GM21529 (cell line): ENCODE measurements around the gene GRM1.
A peak's percentile ranks its signal among the peaks of the same experiment; 100 is the strongest.

ENCODE experiments used
- ATAC-seq: cut with Tn5 transposase; IDR thresholded peaks from one replicate; pipeline ENCODE4 v1.9.1; 2021; ENCODE audit not compliant: unreplicated experiment

Gene GRM1

DNA sequence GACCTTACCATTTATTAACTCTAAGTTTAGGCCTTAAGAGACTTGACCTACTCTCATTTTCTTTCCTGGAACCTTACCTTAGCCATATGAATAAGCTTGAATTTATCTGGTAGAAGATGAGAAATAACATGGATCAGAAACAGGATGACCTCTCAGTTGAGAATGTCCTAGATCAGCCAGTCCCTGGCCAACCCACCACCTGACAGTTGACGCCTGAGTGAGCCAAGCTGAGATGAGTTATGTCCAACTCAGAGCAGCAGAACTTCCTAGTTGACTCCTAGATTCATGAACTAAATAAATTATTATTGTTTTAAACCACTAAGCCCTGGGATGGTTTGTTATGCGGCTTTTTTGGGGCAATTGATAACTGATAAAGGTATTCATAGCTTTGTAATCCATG is 281.8 kb downstream of the GRM1 start:
- no peak for ATAC-seq

DNA sequence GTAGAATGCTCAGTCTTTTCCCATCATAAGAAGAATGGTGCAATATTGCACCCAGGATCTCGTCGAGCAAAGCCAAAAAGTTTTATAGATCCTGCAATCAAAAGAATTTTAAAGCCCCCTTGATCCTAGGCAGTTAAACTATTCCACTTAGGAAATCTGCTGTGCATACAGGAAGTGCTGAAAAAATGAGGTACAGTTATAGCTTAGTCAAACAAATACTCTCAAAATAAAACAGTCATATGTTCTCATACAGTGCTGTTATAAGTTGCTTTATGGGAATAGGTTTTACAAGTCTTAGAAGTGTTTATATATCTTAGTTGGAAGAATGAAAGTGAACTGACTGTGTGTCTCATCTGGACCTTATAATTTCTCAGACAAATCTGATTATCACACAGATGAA is 282.2 kb downstream of the GRM1 start:
- ATAC-seq, result no peak

DNA sequence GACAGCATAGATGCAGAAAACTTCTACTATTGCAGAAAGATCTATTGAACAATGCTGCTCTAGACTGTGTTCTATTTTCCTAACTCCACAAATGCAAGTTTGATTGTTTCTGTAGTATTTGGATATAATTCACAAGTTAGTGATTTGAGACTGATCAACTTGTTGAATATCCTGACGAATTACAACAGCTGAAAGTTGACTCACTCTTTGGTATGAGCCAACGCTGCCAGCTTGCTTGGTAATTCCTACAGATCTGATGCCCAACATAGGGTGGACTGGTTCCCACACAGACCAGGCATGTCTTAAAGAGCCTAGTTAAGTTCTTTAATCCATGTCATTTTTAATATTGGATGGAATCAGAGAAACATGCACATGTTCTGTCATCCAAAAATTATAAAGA is 283.7 kb downstream of the GRM1 start:
- ATAC-seq, result no peak

DNA sequence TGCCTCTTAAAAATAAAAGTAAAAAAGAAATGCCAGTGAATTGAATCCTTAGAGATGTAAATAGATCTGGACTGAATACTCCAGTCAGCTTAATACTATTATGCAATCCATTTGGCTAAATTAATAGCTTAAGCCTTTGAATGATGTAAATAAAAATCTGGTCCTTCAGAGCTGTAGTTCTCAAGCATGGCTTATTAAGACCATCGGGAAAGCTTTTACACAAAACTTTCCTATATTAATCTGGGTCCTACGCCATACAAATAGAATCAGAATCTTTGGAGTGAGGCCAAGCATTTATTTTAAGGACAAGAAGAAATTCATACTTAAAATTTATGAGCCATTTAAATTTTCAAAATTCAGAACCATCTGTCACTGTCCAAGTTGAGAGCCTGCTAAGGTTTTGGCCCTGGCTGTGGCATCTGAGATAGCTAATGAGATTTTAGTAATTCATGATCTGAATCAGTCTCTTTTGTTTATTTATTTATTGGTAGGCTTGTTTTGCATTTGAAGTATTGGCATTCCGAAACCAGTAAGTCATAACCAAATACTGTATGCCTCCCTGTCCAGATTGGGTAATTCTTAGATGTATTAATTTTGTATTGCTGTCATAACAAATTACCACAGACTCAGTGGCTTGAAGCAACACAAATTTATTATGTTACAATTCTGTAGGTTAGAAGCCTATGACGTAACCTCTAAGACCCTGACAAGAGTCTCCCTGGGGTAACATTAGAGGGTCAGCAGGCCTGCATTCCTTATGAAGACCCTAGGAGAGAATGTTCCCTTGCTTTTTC is 286.7 kb downstream of the GRM1 start:
- ATAC-seq, result no peak

DNA sequence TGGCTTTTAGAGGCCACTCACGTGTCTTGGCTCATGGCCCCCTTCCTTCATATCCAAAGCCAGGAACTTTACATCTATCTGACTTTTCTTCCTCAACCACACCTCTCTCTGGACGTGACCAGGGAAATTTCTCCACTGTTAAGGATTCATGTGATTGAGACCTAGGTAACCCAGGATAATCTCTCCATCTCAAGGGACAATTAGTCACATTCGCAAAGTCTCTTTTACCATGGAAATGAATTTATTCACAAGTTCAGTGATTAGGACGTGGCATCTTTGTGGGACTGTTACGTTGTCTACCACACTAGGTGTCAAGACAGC is 287.3 kb downstream of the GRM1 start:
- no peak for ATAC-seq

DNA sequence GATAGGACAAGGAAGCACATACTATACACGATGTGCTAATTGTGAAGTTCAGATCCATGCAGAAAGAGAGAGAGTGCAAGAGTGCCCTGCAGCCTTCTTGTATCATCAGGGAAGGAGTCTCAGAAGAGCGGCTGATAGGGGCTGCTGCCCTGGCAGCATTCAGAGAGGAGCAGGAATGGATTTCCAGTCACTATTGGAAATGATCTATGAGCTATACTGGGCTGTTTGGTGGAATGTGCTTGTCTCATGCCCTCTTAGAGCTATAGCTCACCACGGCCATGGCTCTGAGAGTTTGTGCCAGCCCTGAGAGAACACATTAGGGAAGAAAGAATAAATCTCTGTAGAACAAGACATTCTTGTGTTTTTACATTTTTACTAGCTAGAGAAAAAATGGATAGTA is 302.2 kb downstream of the GRM1 start:
- no peak for ATAC-seq

DNA sequence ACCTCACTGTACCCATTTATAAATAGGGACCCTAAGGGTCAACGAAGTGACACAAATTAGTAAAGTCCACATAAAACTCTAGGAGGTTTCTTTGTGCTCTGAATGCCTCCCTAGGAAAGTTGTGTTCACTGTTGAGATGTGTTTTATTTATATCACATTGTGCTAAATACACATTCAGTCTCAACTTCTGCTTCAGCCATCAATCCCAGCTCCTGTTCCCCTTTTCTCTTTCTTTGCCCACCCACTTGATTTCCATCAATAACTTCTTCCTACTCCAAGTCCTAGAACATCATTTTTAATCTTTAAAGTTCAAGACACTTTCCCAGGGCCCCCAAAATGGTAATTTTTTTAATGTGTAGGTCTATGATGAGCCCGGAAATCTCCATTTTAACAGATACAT is 306.5 kb downstream of the GRM1 start:
- ATAC-seq, result no peak

DNA sequence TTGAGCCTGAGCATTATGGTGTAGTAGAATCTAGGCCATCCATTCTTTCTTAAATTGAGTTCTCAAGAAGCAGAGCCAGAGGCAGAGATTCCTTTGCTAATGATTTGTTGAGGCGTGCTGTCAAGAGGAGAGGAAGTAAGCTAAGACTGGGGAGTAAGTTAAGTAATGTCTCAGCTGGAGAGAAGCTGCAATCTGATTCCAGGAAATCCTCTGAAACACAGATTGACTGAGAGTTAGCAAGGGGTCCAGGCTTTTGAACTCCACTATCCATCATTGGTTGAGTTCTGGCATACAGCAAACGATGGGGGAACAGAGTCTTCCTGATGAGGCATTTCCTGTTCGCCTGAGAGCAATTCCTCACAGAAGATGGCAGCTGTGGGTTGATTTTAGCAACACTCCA is 307.3 kb downstream of the GRM1 start:
- no peak for ATAC-seq

DNA sequence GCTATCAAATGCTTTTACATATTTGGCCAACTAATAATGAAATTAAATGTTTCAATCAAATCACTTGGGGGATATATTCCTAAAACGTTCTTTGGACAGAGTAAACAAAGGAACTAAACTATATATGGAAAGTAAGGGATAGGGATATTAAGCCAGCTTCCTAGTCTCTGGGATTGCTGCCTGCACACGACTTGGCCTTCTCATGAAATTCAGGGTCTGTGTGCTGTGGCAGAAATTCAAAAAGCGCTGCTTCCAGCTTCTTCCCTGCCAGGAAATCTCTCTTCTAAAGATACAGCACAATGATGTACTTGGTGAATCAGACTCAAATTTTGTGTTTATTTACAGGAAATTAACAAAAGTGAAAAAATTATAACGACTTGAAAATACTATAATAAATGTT is 308.5 kb downstream of the GRM1 start:
- no peak for ATAC-seq

DNA sequence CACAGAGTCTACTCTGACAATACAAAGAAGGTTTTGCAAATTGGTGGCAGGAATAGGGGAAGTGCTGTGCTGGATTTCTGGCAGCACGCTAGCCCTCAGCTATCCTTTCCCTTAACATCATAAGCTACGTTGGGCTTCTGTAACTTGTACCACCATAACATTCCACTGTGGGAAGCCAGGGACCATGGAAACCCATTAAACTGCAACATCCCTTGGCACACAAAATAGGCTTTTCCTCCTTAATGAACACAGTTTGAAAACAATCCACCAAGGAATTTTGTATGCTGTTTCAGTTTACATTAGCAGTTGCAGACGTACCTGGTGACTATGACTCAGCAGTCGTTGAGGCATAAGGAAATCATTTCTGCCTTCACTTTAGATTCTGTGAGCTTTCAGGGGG is 310.9 kb downstream of the GRM1 start:
- ATAC-seq, result no peak

DNA sequence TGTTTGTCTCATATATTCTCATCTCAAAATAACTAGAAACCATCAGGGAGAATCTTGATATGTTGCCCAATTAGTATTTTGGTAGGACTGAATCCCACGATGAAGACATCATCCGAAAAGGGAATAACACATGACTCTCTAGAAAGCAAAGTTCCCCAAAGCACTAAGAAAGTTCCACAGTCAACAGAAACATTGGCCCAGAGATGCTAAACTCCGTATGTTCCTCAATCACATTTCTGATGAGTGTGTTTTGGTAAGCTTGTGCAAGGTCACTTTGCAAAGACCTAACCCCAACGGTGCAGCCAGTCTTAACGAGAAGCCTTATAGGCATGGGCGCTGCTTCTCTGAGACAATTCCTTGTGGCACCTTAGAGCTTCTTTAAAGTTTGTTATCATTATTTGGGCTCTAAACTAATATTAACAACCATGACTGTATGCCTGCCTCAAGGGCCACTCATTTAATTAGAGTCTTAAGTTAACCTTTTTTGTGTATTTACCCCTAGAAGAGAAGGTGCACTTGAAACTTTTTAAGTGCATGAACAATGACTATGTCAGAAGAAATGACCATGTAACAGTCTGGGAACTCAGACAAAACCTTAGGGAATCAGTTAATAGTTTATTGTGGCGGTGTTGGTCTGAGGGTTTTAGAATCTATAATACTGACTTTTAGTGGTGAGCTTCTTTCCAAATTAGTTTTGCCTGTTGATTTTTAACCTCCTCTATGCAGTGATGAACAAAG is 312.8 kb downstream of the GRM1 start:
- no peak for ATAC-seq

DNA sequence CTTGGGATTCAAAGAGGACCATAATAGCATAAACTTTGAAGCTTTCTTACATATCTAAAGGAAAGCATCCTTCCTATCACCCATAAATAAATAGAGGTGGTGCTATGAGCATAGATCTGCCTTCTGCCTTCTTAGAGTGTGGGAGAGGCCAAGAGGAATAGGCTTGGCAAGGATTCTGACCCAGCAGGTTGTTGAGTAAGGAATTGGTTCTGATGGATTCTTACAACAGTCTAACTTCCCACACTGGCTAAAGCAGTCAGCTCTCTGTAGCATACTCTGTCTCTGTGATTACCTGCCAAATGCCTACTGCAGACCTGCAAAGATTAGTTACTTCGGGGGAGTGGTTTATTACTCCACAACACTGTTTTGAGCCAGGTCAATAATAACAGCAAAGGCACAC is 316.7 kb downstream of the GRM1 start:
- no peak for ATAC-seq

DNA sequence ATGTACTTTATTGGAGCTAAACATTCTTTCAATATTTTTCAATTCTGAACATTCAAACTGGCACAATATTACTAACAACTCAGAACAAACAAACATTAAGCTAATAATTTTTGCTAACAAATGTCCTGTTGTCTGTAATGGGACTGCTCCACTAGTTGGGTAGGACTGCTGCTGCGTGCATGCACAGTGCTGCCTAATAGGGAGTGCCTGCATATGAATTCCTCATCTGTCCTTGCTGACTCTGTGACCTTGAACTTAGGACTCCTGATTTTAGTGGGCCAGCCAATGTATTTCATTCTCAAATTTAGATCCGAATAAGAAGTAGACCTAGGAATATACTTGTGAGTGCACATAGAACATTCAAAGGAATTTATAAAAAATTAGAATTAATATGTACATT is 318.2 kb downstream of the GRM1 start:
- no peak for ATAC-seq

DNA sequence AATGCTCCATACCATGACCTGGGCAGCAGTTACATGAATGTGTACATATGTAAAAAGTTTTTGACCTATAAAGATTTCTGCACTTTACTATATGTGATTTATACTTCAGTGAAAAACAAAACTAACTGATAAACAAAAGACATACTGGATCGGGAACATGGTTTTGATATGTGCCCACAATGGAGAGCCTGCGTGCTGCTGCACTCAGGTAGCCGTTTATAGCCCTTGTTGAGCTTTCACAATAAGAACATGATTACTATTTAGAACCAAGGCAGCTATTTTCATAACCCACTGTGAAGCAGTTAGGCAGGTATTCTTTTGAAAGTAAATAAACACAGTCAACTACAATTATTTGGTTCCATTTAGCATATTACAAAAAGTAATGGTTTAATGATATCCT is 318.8 kb downstream of the GRM1 start:
- ATAC-seq, result no peak

DNA sequence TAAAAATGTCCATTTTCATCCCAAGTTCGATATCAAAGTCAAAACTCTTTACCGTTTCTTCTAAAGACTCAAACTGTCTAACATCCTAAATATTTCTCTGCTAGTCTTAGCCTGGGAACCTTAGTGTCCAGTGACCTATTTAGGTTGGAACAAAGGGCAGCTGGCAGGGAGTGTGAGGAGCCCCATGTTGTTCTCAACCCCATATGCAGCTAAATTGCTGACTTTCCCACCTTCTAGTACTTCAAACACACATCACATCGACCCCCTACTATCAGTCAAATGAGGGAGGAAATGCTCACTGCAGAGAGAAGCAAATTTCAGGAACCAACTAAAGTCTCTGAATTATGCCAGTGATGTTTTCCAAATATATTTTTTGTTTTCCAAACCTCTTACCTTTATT is 322.2 kb downstream of the GRM1 start:
- ATAC-seq, result no peak

DNA sequence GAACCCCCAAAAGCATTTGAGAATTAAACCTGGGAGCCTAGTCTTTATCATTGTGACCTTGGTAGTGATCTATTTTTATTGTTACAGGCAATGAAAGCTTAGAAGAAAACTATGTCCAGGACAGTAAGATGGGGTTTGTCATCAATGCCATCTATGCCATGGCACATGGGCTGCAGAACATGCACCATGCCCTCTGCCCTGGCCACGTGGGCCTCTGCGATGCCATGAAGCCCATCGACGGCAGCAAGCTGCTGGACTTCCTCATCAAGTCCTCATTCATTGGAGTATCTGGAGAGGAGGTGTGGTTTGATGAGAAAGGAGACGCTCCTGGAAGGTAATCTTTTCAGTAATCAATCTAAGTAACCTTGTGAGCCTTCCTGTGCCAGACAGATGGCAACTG is 323.3 kb downstream of the GRM1 start:
- ATAC-seq, result no peak

DNA sequence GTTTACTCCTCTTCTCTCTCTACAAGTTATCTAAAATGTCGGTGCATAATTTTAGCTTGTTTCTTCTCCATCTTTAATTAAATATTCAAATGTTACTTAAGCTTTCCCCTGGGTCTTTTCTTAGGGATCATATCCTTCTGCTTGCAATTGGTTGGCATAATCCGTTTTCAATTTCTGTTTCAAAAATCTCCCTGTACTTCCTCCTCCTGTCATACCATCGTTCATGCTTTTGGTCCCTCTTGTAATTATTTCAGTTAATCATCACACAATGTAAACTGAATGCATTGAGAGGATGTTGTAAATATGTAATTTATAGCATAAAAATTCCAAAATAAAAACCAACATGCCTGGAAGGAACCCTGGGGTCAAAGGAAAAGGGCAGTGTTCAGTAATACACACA is 325.6 kb downstream of the GRM1 start:
- ATAC-seq, result no peak

DNA sequence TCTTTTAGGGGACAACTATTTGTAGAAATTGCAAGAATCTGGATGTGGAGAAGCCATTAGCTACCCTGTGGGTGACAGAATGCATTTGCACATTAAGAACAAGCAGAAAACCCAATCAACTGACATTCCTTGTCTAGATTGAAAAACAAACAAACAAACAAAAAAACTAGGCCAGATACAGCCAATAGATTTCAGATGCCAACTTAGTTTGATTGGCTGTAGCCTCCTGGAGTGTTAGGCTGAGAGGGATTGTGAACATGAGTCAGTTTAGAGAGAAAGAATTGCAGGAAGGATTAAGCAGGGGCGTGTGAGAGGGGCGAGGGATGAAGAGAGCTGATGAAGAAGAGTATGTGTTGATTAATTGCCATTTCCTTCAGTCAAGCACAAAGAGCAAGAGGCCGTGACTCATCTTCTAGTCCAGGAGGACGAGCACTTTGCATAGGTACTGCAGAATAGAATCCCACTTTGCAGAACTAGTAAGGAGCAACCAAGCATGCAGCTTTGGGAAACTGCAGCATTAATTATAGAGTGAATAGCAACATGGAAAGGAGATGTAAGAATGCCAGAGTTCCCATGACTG is 326.7 kb downstream of the GRM1 start:
- no peak for ATAC-seq

DNA sequence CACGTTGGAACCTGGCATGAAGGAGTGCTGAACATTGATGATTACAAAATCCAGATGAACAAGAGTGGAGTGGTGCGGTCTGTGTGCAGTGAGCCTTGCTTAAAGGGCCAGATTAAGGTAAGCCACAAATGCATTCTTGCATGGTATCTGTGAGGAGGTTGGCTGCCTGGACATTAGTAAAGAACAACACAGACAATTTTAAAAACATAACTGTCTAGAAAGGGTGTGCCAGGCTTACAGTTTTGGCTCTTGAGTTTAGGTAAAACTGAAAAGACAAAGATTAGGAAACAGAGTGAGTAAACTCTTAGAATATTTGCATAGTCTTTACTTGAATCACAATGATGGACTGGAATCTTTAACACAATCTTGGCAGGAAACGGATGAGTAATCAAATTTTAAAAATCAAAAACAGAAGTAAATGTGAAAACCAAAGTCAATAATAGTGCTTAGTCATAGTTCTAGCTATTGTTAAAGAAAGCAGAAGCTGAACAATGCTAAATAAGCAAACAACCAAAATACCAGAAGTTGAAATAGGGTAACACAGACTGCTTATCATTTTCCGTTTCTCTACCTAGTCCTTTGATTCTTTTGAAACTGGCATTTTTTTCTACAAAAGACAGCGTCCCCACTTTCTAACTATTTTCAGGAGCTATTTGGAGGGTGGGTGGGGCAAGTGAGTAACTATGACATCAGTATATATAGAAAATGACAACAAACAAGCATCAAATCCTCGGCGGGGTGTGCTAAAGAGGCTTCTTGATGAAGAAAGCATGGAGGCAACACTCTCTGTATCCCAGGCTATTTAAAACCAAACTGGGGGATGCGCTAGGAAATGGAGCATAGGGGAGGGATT is 328.9 kb downstream of the GRM1 start:
- peak; percentile 71 for ATAC-seq

DNA sequence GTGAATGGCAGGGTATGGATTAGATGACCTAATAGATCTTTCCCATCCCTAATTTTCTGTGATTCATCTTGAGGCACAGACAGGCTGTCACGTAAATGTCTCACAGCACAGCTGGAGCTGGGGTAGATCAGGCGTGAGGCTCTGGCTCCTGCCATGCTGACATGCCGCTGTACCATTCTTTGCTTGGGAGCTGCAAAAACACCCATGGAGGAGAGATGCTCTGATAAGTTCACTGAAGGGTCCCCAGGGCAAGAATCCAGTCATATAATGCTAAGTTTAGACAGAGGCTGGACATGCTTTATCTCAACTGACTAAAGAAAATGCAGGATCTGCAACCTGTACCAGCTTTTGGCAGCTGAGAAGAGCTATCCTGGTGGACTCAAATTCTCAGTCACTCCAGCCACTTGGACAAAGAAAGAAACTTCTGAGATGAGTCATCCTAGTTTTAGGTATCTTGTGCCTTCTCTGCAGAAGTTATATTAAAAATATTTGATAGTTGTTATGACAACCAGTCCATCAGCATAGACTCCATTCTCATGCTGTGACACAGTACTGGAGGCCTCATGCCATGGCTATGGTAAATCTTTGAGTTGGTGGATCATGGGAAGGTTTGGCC is 329.7 kb downstream of the GRM1 start:
- ATAC-seq, result no peak

DNA sequence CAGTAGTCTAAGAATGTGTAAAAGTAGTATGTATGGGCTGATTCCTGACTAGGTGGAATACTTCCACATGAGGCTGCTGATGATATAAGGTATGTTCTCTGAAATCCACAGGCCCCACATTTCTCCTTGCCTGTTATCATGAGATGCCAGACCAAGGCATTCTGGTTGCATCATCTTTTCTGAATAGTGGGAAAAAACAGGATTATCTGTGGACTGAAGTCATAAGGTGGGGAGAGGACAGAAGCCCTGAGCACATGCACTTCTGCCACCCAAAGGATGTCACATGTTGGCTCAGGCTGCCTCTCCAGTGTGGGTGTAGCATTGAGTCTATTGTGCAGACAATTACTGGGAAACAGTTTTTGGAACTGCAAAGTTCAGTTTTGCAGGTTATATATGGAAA is 330.3 kb downstream of the GRM1 start:
- no peak for ATAC-seq
